DND-41 (cell line): Measurements from ENCODE around the gene APBB1IP.

ENCODE experiments used
- ATAC-seq: fragments of 200-7000 bp; cut with Tn5 transposase; 3 replicates; pipeline ENCODE4 v1.9.1; 2021; ENCODE audit warnings: low read depth; ENCODE audit not compliant: insufficient read depth
- DNase-seq: peaks from one replicate; pipeline ENCODE4 v3.0.0-alpha.2; 2020
- H2AFZ ChIP-seq: 2 replicates; pipeline ENCODE4 v1.6.0; 2012; ENCODE audit warnings: low read depth, low read length
- H3K27ac ChIP-seq: 2 replicates; pipeline ENCODE4 v1.5.1; 2012; ENCODE audit warnings: low read length, inconsistent platforms
- H3K27me3 ChIP-seq: fragments of 200-600 bp; sonication (generic); 2 replicates; pipeline ENCODE4 v1.6.0; 2012; ENCODE audit warnings: low read length, mild to moderate bottlenecking, inconsistent platforms; ENCODE audit not compliant: insufficient read depth, poor library complexity
- H3K36me3 ChIP-seq: 2 replicates; pipeline ENCODE4 v1.5.1; 2012; ENCODE audit warnings: low read length, inconsistent platforms; ENCODE audit not compliant: insufficient read depth
- H3K4me1 ChIP-seq: 2 replicates; pipeline ENCODE4 v1.5.1; 2012; ENCODE audit warnings: mild to moderate bottlenecking, low read length; ENCODE audit not compliant: insufficient read depth
- H3K4me2 ChIP-seq: 2 replicates; pipeline ENCODE4 v1.6.0; 2012; ENCODE audit warnings: mild to moderate bottlenecking, moderate library complexity, low read length, inconsistent platforms; ENCODE audit not compliant: insufficient read depth
- H3K4me3 ChIP-seq, 2 experiments: fragments of 200-600 bp in 1 of 2; shearing (Covaris generic) in 1 of 2; 2 replicates each; pipeline ENCODE4 v1.5.1; 2012 to 2016; ENCODE audit warnings: inconsistent platforms in 2 of 2, low read length in 2 of 2, mild to moderate bottlenecking in 2 of 2, low read depth in 1 of 2, moderate library complexity in 1 of 2
- H3K79me2 ChIP-seq: 2 replicates; pipeline ENCODE4 v1.6.0; 2012; ENCODE audit warnings: low read length, inconsistent platforms; ENCODE audit not compliant: insufficient read depth
- H3K9ac ChIP-seq: 2 replicates; pipeline ENCODE4 v1.6.0; 2012; ENCODE audit warnings: low read depth, mild to moderate bottlenecking, inconsistent platforms, low read length, moderate library complexity
- H3K9me3 ChIP-seq: 2 replicates; pipeline ENCODE4 v1.5.1; 2012; ENCODE audit warnings: low read length, moderate library complexity, mild to moderate bottlenecking, inconsistent platforms; ENCODE audit not compliant: insufficient read depth, severe bottlenecking
- H4K20me1 ChIP-seq: 2 replicates; pipeline ENCODE4 v1.6.0; 2012; ENCODE audit warnings: low read length; ENCODE audit not compliant: insufficient read depth
- EZH2 ChIP-seq: IDR thresholded peaks from 3 replicates; pipeline ENCODE4 v1.6.1; 2012; ENCODE audit warnings: borderline replicate concordance, low read depth, mild to moderate bottlenecking, moderate library complexity, low read length, inconsistent platforms; ENCODE audit not compliant: severe bottlenecking
- TF ChIP-seq, protein P1 (sequence below): IDR thresholded peaks from 2 replicates; pipeline ENCODE4 v1.5.1; 2012; ENCODE audit warnings: borderline replicate concordance, low read length, moderate library complexity, mild to moderate bottlenecking; ENCODE audit not compliant: poor library complexity, severe bottlenecking; ENCODE audit errors: extremely low read depth

Gene APBB1IP

DNA sequence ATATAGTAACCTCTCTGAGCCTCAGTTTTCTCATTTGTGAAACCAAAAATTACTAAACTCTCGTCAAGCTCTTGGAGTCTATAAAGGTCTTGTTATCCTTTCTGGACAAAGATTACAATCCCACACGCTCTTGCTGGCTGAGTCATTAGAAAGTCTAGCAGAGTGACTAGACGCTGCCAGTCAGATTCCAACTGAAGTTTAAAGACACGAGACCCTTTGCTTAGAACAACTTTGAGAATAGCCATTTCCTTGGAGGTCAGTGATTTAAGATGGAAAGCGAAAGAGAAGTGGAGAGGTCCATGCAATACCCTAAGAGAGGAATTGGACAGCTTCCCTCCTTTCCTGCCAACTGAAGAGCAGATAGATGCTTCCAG lies 119.5 kb downstream of the APBB1IP start:
- H4K20me1 ChIP-seq, result no peaks in the 10 kb centered on the region
- no peak overlapping the region for H3K9ac ChIP-seq
- no peak for DNase-seq
- H3K9me3 ChIP-seq, result no peaks in the 10 kb centered on the region
- H3K4me2 ChIP-seq, result no peak overlapping the region
- no peak for ATAC-seq
- no peak for TF ChIP-seq EZH2
- TF ChIP-seq, protein P1, sequence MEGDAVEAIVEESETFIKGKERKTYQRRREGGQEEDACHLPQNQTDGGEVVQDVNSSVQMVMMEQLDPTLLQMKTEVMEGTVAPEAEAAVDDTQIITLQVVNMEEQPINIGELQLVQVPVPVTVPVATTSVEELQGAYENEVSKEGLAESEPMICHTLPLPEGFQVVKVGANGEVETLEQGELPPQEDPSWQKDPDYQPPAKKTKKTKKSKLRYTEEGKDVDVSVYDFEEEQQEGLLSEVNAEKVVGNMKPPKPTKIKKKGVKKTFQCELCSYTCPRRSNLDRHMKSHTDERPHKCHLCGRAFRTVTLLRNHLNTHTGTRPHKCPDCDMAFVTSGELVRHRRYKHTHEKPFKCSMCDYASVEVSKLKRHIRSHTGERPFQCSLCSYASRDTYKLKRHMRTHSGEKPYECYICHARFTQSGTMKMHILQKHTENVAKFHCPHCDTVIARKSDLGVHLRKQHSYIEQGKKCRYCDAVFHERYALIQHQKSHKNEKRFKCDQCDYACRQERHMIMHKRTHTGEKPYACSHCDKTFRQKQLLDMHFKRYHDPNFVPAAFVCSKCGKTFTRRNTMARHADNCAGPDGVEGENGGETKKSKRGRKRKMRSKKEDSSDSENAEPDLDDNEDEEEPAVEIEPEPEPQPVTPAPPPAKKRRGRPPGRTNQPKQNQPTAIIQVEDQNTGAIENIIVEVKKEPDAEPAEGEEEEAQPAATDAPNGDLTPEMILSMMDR, result no peak
- H3K4me3 ChIP-seq, result no peak overlapping the region
- H2AFZ ChIP-seq, result no peak overlapping the region
- peaks cover 88% of the 10 kb centered on the region for H3K36me3 ChIP-seq
- H3K27me3 ChIP-seq, result no peaks in the 10 kb centered on the region
- H3K79me2 ChIP-seq, result no peaks in the 10 kb centered on the region
- H3K27ac ChIP-seq, result no peak overlapping the region
- no peaks in the 10 kb centered on the region for H3K4me1 ChIP-seq

DNA sequence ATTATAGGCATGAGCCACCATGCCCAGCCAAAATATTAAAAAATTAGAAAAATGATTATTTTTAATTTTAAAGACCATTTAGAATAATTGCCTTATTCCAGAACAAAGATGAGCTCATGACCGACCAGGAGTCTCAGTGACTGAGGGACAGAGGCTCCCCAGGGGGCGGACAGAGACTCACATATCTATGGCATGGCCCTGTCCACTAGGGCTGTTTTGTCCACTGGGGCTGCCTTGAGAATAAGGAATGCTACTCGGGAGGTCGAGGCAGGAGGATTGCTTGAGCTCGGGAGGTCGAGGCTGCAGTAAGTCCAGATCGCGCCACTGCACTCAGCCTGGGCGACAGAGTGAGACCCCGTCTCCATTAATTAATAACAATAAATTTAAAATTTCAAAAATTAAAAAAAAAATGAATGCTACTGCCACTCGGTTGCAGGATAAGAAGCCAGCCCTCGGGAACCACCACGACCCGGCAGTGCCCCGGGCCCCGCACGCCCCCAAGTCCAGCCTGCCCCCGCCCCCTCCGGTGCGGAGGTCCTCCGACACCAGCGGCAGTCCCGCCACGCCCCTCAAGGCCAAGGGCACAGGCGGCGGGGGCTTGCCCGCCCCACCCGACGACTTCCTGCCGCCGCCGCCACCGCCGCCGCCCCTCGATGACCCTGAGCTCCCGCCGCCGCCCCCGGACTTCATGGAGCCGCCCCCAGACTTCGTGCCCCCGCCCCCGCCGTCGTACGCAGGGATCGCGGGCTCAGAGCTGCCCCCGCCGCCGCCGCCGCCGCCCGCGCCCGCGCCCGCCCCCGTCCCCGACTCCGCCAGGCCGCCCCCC lies 128.6 kb downstream of the APBB1IP start:
- DNase-seq, result no peak

DNA sequence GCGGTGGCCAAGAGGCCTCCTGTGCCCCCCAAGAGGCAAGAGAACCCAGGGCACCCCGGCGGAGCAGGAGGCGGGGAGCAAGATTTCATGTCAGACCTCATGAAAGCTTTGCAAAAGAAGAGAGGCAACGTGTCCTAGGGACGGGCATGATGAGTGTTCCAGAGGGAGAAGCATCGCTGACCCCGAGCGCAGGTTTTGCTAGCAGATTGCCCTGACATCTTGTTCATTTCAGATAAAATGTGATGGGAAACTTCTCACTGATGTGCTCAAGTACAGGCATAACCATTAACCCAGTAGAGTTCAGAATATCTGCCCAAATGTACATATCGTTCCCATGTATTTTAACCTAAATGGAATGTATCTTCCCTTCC lies 129.2 kb downstream of the APBB1IP start:
- peaks cover 7% of the 10 kb centered on the region for H3K9me3 ChIP-seq
- H3K27ac ChIP-seq, result no peak overlapping the region
- no peaks in the 10 kb centered on the region for H4K20me1 ChIP-seq
- no peaks in the 10 kb centered on the region for H3K27me3 ChIP-seq
- TF ChIP-seq EZH2, result no peak
- TF ChIP-seq, protein P1, result no peak
- H3K4me3 ChIP-seq, result no peak overlapping the region
- no peak overlapping the region for H3K9ac ChIP-seq
- no peaks in the 10 kb centered on the region for H3K79me2 ChIP-seq
- H3K4me1 ChIP-seq, result no peaks in the 10 kb centered on the region
- no peak overlapping the region for H3K4me2 ChIP-seq
- peaks cover 89% of the 10 kb centered on the region for H3K36me3 ChIP-seq
- ATAC-seq (no peak), DNase-seq (no peak)
- H2AFZ ChIP-seq, result no peak overlapping the region

More for the DNA sequence above, 128.6 kb downstream of the APBB1IP start:
- no peaks in the 10 kb centered on the region for H3K4me1 ChIP-seq
- H4K20me1 ChIP-seq, result no peaks in the 10 kb centered on the region
- H3K9ac ChIP-seq, result no peak overlapping the region
- H3K4me2 ChIP-seq, result no peak overlapping the region
- no peaks in the 10 kb centered on the region for H3K27me3 ChIP-seq
- no peak overlapping the region for H2AFZ ChIP-seq
- no peaks in the 10 kb centered on the region for H3K79me2 ChIP-seq
- H3K4me3 ChIP-seq, result no peak overlapping the region
- TF ChIP-seq, protein P1, result no peak
- no peak for TF ChIP-seq EZH2
- H3K27ac ChIP-seq, result no peak overlapping the region
- H3K9me3 ChIP-seq, result peaks cover 7% of the 10 kb centered on the region
- ATAC-seq, result no peak
- H3K36me3 ChIP-seq, result peaks cover 92% of the 10 kb centered on the region

DNA sequence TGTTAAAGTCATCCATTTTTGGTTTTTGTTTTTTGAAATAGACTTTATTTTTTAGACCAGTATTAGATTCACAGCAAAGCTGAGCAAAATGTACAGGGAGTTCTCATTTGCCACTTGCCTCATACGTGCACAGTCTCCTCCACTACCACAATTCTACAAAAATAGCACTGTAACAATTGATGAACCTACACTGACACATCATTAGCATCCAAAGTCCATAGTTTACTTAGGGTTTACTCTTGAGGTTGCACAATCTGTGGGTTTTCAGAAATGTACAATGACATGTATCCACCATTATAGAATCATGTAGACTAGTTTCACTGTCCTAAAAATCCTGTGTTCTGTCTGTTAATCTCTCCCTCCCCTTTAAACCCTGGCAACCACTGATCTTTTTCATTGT lies 133.5 kb downstream of the APBB1IP start:
- no peaks in the 10 kb centered on the region for H3K79me2 ChIP-seq
- no peak overlapping the region for H3K27ac ChIP-seq
- no peaks in the 10 kb centered on the region for H3K4me1 ChIP-seq
- DNase-seq (no peak), ATAC-seq (no peak)
- no peak overlapping the region for H3K4me2 ChIP-seq
- H3K9me3 ChIP-seq, result peaks cover 12% of the 10 kb centered on the region
- H4K20me1 ChIP-seq, result no peaks in the 10 kb centered on the region
- no peak overlapping the region for H3K9ac ChIP-seq
- no peaks in the 10 kb centered on the region for H3K27me3 ChIP-seq
- no peak overlapping the region for H3K4me3 ChIP-seq
- peaks cover 63% of the 10 kb centered on the region for H3K36me3 ChIP-seq
- TF ChIP-seq EZH2, result no peak
- TF ChIP-seq, protein P1, result no peak
- H2AFZ ChIP-seq, result no peak overlapping the region
